ENCODE data around the gene CHI3L1. TPM values are rescaled to one million over a fixed set of nuclear protein-coding genes. Genes with fewer than 3 reads are reported as not detected.

Gene CHI3L1
- total and polyA plus RNA-seq, 9 donors: 4.0 to 70.5 (median 6.8) TPM; not detected in 1

DNA sequence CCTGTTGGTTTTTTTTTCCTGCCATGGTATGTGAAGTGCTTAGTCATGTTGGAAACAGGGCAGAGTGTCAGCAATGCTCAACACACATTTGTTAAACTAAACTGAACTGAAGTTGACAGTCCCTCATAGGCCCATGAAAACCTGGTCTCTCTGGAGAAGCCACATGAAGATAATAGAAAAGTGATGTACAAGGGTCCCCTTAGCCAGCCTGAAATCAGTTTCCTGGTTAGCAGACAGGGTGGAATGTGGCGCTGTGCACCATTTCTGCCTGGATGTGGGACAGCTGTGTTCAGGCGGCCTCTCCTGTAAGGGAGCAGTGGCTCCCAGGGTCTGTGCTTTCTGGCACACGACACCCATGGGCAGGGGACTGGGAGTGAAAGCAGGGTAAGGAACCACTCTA is 9.9 kb upstream of the CHI3L1 start:
- no peak overlapping the region for H3K27ac ChIP-seq
- DNase-seq: no peak
- TF ChIP-seq EP300 (IDR thresholded peaks at IDR 0.05): no peak
- no peak for TF ChIP-seq POLR2A (IDR thresholded peaks at IDR 0.05)
- TF ChIP-seq, protein P1, sequence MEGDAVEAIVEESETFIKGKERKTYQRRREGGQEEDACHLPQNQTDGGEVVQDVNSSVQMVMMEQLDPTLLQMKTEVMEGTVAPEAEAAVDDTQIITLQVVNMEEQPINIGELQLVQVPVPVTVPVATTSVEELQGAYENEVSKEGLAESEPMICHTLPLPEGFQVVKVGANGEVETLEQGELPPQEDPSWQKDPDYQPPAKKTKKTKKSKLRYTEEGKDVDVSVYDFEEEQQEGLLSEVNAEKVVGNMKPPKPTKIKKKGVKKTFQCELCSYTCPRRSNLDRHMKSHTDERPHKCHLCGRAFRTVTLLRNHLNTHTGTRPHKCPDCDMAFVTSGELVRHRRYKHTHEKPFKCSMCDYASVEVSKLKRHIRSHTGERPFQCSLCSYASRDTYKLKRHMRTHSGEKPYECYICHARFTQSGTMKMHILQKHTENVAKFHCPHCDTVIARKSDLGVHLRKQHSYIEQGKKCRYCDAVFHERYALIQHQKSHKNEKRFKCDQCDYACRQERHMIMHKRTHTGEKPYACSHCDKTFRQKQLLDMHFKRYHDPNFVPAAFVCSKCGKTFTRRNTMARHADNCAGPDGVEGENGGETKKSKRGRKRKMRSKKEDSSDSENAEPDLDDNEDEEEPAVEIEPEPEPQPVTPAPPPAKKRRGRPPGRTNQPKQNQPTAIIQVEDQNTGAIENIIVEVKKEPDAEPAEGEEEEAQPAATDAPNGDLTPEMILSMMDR (IDR thresholded peaks at IDR 0.05): no peak

DNA sequence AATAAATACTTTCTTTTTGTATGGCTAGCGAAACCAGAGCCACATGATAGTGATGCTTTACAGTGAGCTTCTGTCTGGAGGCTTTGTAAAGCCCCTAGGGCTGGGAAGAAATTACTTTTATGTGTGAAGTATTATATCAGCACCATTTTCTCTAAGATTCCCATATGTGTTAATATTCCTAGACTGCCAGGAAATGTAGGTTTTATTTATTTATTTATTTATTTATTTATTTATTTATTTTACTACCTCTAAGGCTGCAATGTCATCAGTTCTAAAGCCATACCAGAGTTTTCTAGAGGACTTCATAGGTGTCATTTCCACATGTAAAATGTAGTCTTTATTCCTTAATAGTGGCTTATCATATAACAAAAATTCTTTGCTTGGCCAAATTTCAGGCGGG is 4.4 kb upstream of the CHI3L1 start:
- no peaks in the 10 kb centered on the region for H3K27me3 ChIP-seq
- peaks cover 3% of the 10 kb centered on the region for H3K4me1 ChIP-seq (ENCODE audit: insufficient read depth)
- no peaks in the 10 kb centered on the region for H3K36me3 ChIP-seq
- H3K9me3 ChIP-seq: no peaks in the 10 kb centered on the region
- WGBS, 3 donors: 97 to 99% (median 98%) methylated on average over 2 of the region's 2 CpGs
- intact Hi-C loops (cut with DNase I): no loop called here
- DNase-seq: no peak
- no peak overlapping the region for H3K27ac ChIP-seq
- TF ChIP-seq POLR2A (IDR thresholded peaks at IDR 0.05): no peak
- TF ChIP-seq, protein P1 (IDR thresholded peaks at IDR 0.05): no peak
- TF ChIP-seq EP300 (IDR thresholded peaks at IDR 0.05): no peak
- no peak overlapping the region for H3K4me3 ChIP-seq

More for the DNA sequence above, 9.9 kb upstream of the CHI3L1 start:
- no peak overlapping the region for H3K4me3 ChIP-seq
- no peaks in the 10 kb centered on the region for H3K4me1 ChIP-seq (ENCODE audit: insufficient read depth)
- H3K9me3 ChIP-seq: no peaks in the 10 kb centered on the region
- no peaks in the 10 kb centered on the region for H3K27me3 ChIP-seq
- H3K36me3 ChIP-seq: no peaks in the 10 kb centered on the region
- WGBS, 3 donors: 80 to 94% (median 86%) methylated on average over 3 of the region's 3 CpGs
- intact Hi-C loops (cut with DNase I): no loop called here

DNA sequence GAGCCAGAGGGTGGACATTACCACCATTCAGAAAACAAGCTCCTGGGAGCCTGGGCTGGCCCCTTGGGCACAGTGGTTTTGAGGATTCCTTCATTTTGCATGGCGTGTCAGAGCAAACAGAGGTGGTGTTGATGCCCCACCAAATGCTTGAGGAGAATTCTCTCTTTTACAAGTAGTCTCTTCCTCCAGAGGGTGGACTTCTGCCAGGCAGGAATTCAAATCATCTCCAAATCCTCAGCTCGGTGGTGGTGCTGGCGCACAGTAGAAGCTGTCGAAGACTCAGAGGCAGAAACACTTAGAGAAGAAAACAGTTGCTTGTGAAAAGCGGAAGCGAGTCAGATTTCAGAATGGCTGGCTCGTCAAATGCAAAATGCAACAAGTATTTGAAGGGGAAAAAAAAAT is 3.4 kb upstream of the CHI3L1 start:
- no peak for DNase-seq
- no peak overlapping the region for H3K4me3 ChIP-seq
- no peak for TF ChIP-seq EP300 (IDR thresholded peaks at IDR 0.05)
- TF ChIP-seq, protein P1 (IDR thresholded peaks at IDR 0.05): no peak
- TF ChIP-seq POLR2A (IDR thresholded peaks at IDR 0.05): no peak
- intact Hi-C loops (cut with DNase I): no loop called here
- 53 to 63% (median 58%) methylated on average over 7 of the region's 7 CpGs for WGBS, 3 donors
- H3K9me3 ChIP-seq: no peaks in the 10 kb centered on the region
- H3K27ac ChIP-seq: no peak overlapping the region
- peaks cover 3% of the 10 kb centered on the region for H3K4me1 ChIP-seq (ENCODE audit: insufficient read depth)
- H3K27me3 ChIP-seq: no peaks in the 10 kb centered on the region
- H3K36me3 ChIP-seq: no peaks in the 10 kb centered on the region

DNA sequence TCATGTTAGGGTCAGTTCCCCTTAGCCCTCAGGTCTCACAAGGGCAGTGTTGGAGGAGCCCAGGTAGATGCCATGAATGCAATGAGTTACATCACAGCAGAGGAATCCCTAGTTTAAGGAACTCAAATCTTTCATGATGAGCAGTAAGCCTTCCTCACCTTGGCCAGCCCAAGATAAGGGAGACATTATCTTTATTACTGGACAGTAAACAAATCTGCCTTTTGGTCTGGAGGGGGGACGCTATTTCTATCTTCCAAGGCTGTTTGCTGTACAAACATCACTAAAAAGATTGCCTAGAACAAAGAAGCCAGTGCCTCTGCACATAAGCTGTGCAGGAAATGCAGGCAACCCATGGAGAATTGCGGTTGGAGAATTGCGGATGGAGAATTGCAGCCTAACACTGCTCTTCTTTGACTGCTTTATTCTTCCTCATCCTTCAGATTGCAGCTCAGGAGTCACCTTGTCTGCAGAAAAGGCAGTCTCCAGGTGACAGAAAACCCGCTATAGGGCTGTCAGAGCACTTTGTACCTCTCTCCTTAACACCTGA is 2.3 kb upstream of the CHI3L1 start:
- H3K27ac ChIP-seq: no peak overlapping the region
- WGBS, 3 donors: 86 to 90% (median 89%) methylated on average over 4 of the region's 4 CpGs

More for the DNA sequence above, 2.3 kb upstream of the CHI3L1 start:
- Histone ChIP-seq H3K27me3 (no peaks in the 10 kb centered on the region), H3K36me3 (no peaks in the 10 kb centered on the region), H3K4me1 (ENCODE audit: insufficient read depth) (peaks cover 3% of the 10 kb centered on the region), H3K9me3 (no peaks in the 10 kb centered on the region), H3K4me3 (no peak overlapping the region)
- intact Hi-C loops (cut with DNase I): no loop called here
- TF ChIP-seq EP300 (IDR thresholded peaks at IDR 0.05) (no peak), POLR2A (IDR thresholded peaks at IDR 0.05) (no peak)
- TF ChIP-seq, protein P1 (IDR thresholded peaks at IDR 0.05): no peak
- no peak for DNase-seq

Data from ovary (tissue), 9 donors.